Left renal pelvis (tissue), 4 donors: ENCODE data around the gene COQ9. TPM values are rescaled to one million over a fixed set of nuclear protein-coding genes. Genes with fewer than 3 reads are reported as not detected.
"Not testable (repeated sequence)": the region's sequence is repeated elsewhere in the genome, so short reads cannot be mapped to it uniquely, and the experiment has no call there.

Experiments used
- DNase-seq, 4 donors: peaks; one replicate each; pipeline ENCODE4 v3.0.0-alpha.2; 2013; ENCODE audit warnings: low read depth in 4 of 4, low spot score in 3 of 4
- polyA plus RNA-seq, 4 donors: library from polyadenylated mRNA; unstranded; fragments of 120-200 nt; gene quantifications; one replicate each; pipeline ENCODE4 v1.2.1, GENCODE V29; 2013; ENCODE audit not compliant: insufficient read length in 4 of 4

Gene COQ9
- polyA plus RNA-seq, 4 donors: 41.2 to 113 (median 89.9) TPM

DNA sequence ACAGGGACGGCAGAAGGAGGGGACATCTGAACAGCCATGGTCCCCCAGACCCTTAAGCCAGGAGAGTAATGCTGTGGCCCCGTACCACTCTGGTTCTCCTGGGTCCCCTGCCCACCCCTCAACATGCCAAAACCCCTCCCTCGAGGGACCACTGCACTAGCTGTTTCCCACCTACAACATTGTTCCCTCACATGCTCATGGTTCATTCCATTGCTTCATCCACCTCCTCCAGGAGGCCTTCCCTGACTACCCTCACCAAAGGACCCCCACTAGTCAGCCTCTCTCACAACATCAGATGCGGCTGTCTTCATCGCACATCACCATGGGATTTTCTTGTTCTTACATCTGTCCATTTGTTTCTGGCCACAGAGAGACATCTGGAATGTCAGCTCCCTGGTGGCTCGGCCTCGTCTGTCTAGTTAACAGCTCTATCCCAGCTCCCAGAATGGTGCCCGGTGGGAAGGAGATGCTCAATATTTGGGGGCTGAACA is 37.3 kb downstream of the COQ9 start:
- no peak for DNase-seq

GRCh38 chr16:57485091-57485915 is 38.0 kb downstream of the COQ9 start:
- no peak for DNase-seq

DNA sequence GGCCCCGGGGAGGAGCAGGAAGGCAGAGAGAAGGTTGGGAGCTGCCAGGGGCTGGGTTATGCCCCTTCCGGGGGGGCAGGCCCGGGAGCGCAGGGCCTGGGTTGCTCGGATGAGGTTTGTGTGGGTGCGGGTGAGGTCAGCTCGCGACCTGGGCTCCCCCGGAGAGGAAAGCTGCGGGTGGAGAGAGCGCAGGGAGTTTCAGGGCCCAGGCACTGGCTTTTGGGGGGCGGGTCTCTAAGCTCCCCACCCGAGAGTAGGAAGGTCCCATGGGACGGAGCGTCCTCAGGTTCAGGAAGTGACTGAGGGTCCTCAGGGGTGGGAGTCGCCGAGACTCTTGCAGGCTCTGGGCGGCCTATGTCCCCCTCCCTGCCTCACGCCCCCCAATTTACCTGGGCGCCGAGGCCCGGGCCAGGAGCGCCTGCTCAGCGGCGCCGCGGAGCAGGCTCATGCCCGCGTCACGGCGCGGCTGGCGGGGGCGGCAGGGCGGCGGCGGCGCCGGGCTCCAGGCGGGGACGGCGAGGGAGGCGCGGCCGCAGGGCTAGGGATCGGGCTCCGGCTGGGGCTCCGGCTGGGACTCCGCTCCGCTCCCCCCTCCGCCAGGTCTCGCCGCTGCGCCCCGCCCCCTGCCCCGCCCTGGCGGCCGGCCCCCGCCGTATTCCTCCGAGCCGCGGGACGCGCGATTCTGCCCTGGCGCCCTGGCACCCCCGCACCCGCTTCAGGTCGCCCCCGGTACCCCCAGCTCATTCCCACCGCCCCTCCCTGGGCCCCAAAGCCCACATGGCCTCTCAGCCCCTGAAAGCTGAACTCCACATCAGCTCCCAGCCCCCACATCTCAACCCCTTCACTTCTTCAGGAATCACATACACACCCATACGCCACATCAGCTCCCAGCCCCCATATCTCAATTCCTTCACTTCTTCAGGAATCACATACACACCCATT is 38.9 kb downstream of the COQ9 start, which contains the start of gene DOK4:
Gene DOK4, minus strand, starts transcription at position 578 of the 942 bp plus-strand sequence. CDS start 6,986 bp downstream, outside the sequence.
- DNase-seq: peak in 1 of 4 donors; percentile 47

GRCh38 chr16:57486858-57487834 is 39.9 kb downstream of the COQ9 start:
- no peak for DNase-seq

DNA sequence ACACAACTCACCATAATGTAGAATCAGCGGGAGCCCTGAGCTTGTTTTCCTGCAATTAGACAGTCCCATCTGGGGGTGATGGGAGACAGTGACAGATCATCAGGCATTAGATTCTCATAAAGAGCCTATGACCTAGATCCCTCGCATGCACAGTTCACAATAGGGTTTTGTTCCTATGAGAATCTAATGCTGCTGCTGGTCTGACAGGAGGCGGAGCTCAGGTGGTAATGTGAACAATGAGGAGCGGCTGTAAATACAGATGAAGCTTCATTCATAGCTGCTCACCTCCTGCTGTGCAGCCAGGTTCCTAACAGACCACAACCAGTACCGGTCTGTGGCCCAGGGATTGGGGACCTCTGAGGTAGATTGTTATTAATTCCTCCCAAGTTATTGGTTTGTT is 42.0 kb downstream of the COQ9 start:
- no peak for DNase-seq

DNA sequence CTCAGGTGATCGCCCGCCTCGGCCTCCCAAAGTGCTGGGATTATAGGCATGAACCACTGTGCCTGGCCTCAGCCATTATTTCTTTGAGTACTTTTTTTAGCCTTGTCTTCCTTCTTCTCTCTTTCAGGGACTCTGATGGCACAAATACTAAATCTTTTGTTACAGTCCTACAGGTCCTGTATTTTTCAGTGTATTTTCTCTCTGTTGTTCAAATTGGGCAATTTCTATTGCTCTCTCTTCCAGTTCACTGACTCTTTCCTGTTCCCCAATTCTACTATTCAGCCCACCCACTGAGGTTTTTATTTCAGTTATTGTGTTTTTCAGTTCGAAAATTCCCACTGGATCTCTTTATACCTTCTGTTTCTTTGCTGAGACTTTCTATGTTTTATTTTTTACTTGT is 46.5 kb downstream of the COQ9 start:
- no peak for DNase-seq

GRCh38 chr16:57497121-57497520 is 49.8 kb downstream of the COQ9 start:
- no peak for DNase-seq

- DNase-seq: no peak
Measured at GRCh38 chr16:57498031-57498430, 50.8 kb downstream of the COQ9 start.

- DNase-seq: not testable (repeated sequence)
Measured at GRCh38 chr16:57499941-57500340, 52.7 kb downstream of the COQ9 start.

- no peak for DNase-seq
Measured at GRCh38 chr16:57500578-57501111, 53.4 kb downstream of the COQ9 start.

GRCh38 chr16:57501492-57501891 is 54.2 kb downstream of the COQ9 start:
- DNase-seq: no peak

GRCh38 chr16:57502048-57502775 is 54.9 kb downstream of the COQ9 start:
- DNase-seq: no peak

DNA sequence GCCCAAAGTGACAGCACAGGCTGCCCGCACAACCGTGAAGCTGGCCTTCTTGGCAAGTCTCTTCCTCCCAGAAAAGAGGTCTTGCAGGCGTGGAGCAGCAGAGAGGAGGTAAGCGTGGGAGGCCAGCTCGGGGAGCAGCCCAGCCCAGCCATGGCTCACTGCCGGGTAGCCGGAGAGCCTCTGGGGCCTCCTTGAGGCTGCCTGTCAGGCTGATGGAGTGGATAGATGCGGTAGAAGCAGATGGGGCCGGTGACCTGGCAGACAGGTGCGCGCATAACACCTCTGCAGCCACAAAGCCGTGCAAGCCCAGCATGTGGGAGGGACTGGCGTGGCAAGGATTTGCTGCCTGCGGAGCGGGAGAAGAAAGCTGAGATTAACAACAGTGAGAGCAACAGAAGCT is 56.1 kb downstream of the COQ9 start:
- DNase-seq: no peak

GRCh38 chr16:57504001-57504400 is 56.7 kb downstream of the COQ9 start:
- no peak for DNase-seq

GRCh38 chr16:57504491-57504890 is 57.2 kb downstream of the COQ9 start:
- no peak for DNase-seq

DNA sequence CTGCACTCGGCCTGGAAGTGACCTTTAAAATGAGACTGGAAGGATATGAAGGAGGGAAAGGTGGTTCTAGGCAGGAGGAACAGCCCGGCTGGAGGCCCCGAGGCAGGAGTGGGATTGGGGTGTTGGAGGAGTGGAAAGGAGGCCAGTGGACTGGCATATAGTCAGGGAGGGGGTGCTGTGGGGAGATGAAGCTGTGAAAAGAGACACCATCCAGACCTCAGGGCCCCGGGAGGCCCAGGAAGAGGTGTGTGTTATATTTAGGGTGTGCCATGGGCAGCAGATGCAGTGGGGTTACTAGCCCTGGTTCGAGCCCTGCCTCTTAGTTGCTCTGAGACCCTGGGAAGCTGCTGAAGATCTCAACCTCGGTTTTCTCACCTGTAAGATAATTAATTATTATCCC is 57.9 kb downstream of the COQ9 start:
- no peak for DNase-seq

DNA sequence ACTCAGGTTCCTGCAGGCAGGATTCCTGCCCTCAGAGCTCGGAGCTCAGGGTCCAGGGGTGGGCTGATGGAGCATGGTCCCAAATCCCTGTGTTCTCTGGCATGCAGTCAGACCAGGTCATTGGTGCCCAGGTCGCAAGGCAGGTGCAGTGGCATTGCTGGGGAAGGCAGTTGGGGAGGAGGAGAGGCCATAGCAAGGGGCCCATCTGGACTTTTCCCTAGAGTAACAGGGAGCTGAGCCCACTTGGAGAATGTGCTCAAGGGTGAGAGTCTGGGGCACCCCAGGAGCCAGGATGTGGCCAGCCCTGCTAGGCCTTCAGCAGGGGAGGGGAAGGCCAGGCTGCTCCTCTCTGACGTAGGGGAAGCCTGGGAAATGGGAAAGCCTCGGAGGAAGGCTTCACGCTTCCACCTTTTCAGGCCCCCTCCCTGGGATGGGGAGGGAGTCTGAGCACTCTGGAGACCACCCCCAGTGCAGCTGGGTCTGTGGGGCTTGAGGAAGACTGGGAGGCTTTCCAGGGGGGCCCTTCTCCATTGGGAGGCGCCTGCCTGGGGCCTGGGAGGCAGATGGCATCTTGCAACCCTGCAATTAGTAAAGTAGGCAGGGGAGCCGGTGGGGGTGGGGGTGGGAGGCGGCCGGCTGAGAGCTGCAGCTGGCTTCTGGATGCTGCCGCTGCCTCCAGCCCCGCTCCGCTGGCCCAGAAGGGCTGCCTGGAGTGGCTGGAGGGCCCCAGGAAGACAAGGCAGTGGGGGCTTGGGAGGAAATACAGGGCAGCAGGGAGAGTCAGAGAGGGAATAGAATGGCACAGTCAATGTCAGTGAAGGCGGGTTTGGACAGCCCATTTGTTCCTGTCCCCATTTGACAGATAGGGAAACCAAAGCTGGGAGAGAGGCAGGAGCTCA is 60.1 kb downstream of the COQ9 start:
- no peak for DNase-seq

- no peak for DNase-seq
Measured at GRCh38 chr16:57508035-57508425, 60.8 kb downstream of the COQ9 start.
